Left colon (tissue), 2 donors: Measurements from ENCODE around the gene DSCAM. TPM values are rescaled to one million over a fixed set of nuclear protein-coding genes. Genes with fewer than 3 reads are reported as not detected.

Experiments
- ATAC-seq: fragments of 200-7000 bp; cut with Tn5 transposase; one replicate; pipeline ENCODE4 v1.9.1; 2020; ENCODE audit warnings: mild to moderate bottlenecking, moderate library complexity
- DNase-seq, 2 donors: peaks; one replicate each; pipeline ENCODE4 v3.0.0-alpha.2; 2020
- intact Hi-C, 2 donors: fragments of 100-400 bp; cut with DNase I in 1 of 2; cut with micrococcal nuclease in 1 of 2; formaldehyde crosslinking; loops; one replicate each; pipeline versions ENCODE4 v1.11.2 to v1.14.0; 2022; cut with DNase I, micrococcal nuclease
- total RNA-seq, 2 donors: library from RNA; stranded (reverse); fragmentation: NEBNext Ultra II Directional; extraction: Animal tissue kit (Norgen Biotek cat#: 25700); gene quantifications; one replicate each; pipeline ENCODE4 v1.2.1, GENCODE V29; 2021
- donor health status: DM: no; HTN: no; CAD: no.
- donor health status: DM: yes; HTN: yes; CAD: no.

DSCAM gene
- total RNA-seq, 2 donors from 2014 or later: not detected

DNA sequence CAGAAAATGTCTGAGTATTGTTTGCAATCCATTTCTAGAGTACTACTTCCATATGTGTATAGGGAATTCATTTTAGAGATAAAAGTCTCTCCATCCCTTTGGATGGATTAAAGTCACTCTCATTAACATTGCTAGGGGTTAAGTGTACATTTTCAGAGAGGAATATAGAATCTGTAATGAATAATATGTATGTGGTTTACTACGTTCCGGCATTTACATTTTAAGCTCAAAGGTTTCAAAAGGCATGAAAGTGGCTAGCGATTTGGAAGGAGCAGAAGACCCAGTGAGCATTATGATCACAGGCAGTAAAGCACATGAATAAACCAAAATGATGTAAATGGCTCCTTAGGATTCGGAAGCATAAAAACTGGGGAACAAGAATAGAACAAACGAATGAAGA lies 123.0 kb downstream of the DSCAM start:
- ATAC-seq (no peak), DNase-seq (no peak)
- intact Hi-C loops: no loop called here

DNA sequence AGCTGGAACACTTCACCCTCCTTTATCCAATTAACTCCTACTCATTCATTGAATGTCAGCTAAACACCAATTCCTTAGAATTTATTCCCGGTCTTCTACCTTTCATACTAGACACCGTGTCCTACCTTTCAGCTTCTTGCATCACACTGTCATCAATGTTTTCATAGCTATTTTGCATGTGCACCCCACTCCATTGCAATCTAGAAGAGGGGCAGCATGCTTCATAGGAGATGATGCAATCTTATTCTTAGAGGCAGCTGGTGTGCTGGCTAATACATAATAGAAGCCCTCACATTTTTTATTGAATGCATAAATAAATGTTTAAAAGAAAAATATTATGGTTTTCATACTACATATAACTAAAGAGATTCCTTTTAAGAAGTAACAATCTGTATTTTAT lies 123.6 kb downstream of the DSCAM start:
- intact Hi-C loops: no loop called here
- DNase-seq (no peak), ATAC-seq (no peak)

DNA sequence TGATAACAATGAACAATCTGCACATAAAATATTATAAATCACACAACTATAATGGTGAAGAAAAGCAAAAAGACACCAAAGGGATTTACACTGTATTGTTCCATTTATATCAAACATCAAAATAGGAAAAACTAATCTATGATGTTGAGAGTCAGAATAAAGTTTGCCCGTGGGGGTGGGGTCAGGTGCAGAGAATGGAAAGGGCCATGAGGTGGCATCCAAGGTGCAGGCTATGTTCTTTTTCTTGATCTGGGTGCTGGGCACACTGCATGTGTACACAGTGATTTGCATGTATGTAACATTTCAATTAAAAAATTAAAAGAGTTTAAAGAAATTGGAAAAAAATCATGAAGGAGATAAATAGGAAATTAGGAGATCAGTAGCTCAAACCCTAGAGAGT lies 127.3 kb downstream of the DSCAM start:
- intact Hi-C loops: no loop called here
- DNase-seq: no peak
- ATAC-seq: no peak

DNA sequence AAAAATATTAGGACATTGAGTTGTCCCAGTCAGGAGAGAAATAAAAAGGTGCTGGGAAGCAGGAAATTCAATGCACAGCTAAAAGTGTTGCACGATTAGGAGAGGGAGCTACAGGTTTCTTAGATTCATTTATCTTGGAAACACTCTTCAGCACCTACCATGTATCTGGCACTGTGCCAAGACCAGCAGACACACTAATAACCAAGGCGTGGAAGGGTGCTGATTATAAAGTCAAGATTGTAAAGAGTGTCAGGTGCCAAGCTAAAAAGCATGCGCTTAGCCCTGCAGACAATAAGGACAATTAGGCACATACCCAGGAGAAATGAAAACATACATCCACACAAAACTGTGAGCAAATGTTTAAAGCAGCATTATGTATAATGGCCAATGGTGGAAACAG lies 129.9 kb downstream of the DSCAM start:
- no peak for ATAC-seq
- intact Hi-C loops: no loop called here
- DNase-seq: no peak

DNA sequence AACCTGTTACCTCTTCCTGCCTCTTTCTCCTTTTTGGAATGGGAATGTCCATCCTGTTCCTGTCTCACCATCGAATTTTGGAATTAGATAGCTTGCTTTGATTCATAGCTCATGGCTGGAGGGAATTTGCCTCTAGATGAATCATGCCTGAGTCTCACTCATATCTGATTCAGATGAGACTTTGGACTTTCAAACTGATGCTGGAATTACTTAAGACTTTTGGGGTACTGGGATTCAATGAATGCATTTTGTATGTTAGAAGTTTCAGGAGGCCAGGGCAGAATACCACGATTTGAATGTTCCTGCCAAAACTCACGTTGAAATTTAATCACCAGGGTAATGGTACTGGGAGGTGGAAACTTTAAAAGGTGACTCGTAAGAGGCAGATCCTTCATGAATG lies 132.4 kb downstream of the DSCAM start:
- intact Hi-C loops: no loop called here
- DNase-seq: no peak
- no peak for ATAC-seq

- DNase-seq: no peak
- no peak for ATAC-seq
- intact Hi-C loops: no loop called here
Observed at GRCh38 chr21:40707656-40708244, 139.2 kb downstream of the DSCAM start.

DNA sequence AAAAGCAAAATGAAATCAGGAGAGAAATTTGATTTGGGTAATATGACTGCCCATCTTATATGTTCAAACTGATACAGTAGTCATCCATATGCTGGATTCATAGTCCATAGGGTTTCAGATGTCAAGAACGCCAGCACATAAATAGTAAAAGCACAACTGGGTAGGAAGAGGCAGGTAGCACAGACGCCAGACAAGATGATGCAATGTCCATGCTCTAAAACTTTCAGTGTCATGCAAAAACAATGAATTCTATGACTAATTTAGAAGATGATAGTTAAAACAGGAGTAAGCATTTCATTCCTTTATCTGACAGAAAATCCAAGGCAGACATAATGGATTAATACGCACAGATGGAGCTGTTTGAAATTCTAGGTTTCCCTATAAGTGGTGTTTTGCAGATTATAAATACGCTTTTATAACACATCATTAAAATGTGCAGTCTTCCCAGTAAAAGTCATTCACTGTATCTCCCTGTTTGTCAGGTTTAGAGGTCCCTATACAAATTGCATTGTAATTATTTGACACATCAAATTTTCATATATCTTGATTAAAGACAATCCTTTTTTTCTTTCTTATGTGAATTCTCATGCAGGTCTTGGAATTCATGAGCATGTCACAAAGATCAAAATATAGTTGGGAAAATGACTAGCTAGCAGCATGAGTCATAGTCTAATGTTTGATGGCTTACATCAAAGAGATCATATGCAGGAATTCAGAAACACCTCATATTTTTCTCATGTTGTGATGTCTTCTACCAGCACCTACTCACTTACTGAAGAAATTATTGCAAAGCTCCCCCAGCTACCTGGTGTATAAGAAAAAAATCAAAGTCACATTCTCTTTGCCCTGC lies 139.9 kb downstream of the DSCAM start:
- no peak for DNase-seq
- intact Hi-C loops: no loop called here
- ATAC-seq: no peak

DNA sequence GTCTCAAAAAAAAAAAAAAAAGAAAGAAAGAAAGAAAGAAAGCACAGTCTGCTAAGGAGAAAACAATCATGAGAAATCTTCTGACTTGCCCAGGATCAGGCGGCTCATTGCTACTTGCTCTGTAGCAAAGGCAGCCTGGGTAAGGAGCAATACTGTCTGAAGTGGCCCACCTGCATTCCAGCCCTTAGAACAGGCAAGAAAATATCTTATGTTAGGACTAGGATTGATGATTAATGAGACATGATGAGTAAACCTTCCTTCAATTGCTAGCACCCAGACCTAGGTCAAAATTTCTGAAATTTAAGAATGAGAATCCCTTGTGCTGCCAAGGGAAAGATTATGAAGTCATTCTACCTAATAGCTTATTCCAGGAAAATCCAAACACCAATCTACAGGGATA lies 140.8 kb downstream of the DSCAM start:
- no peak for ATAC-seq
- intact Hi-C loops: no loop called here
- no peak for DNase-seq

DNA sequence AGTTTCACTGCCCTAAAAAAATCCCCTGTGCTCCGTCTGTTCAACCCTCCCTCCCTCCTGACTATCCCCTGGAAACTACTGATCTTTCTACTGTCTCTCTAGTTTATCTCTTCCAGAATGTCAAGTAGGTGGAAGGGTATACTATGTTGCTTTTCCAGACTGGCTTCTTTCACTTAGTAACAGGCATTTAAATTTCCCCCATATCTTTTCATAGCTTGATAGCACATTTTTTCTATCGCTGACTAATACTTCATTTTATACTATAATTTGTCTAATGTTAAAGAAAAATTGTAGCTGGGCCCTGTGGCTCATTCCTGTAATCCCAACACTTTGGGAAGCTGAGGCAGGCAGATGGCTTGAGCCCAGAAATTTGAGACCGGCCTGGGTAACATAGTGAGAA lies 142.8 kb downstream of the DSCAM start:
- intact Hi-C loops: no loop called here
- no peak for ATAC-seq

DNA sequence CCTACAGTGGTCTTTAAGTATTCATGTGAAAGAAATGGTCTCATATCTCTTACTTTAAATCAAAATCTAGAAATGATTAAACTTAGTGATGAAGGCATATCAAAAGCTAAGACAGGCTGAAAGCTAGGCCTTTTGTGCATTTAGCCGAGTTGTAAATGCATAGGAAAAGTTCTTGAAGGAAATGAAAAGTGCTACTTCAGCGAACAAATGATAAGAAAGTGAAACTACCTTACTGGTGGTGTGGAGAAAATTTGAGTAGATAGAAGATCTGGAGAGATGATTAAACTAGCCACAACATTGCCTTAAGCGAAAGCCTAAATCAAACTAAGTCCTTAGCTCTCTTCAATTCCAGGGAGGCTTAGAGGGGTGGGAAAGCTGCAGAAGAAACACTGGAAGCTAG lies 147.6 kb downstream of the DSCAM start:
- intact Hi-C loops: no loop called here
- no peak for ATAC-seq
- no peak for DNase-seq

More for the DNA sequence above, 142.8 kb downstream of the DSCAM start:
- DNase-seq: no peak

DNA sequence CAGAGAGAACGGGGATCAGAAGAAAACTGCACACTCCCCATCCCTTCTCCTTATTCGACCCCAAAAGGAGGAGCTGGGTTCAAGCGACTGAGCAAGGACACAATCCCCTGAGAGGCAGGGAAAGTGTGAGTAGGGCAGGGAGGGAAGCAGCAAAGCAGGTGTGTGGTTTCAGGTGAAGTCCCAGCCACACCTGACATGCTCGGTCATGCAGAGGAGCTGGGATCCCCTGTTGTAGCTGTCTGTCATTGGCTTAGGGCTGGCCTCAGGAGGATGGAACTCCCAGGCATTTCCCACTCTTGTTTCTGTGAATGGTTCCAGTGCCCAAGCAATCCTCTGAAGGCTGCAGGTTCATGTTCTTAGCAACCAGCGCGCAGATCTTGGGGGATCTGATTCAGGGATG lies 150.7 kb downstream of the DSCAM start:
- intact Hi-C loops: no loop called here
- no peak for ATAC-seq
- DNase-seq: no peak

GRCh38 chr21:40689840-40690360 lies 157.1 kb downstream of the DSCAM start:
- no peak for DNase-seq
- no peak for ATAC-seq
- intact Hi-C loops: no loop called here

DNA sequence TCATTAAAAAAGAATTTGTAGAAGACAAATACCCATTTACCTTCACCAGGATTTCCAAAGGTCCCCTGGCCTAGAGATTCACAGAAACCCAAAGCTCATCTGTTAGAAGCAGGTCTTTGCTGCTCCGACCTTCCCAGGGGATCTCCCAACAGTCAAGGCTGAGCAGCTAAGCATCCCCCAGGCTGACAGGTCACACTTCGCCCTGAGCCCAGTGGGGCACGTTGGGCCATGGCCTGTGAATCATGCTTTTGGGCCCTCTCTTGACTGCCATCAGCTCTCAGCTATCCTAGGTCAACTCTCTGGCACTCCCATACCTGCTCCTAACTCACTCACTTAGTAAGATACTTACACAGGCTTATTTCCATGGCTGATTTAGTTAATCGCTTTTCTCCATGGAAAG lies 157.7 kb downstream of the DSCAM start:
- ATAC-seq: no peak
- DNase-seq: no peak
- intact Hi-C loops: no loop called here

DNA sequence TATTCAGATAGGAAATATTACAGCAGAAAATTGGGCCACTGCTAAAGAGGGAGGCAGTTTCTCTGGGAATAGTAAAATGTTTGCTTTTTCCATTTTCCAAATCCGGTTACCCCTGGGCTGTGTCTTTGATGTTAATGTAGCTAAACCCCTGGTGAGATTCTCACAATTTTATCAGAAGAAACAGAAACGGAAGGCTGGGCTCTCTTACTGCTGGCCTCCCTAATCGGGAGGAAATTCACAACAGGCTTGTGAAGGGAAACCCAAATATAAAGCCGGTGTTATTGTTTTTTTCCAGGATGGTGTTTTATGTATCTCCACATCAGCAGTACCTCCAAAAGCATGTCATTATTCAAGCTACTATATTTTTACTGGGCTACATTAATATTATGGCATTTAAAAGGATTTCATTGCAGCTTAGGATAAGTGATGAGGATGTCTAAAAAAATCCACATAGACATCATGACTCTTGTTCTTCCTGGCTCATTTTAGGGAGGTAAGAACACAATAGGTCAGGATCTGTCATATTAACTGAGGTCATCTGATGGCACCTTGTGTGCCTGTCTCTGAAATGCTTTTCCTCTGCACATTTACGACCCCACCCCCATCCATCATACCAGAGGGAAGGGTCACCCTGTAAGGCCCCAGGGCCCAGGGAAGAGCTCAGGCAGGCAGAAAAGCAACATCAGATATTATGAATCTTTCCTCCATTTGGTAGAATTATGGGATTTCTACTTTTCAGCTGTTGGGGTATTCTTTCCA lies 158.7 kb downstream of the DSCAM start:
- no peak for DNase-seq
- ATAC-seq: no peak
- intact Hi-C loops: no loop called here

DNA sequence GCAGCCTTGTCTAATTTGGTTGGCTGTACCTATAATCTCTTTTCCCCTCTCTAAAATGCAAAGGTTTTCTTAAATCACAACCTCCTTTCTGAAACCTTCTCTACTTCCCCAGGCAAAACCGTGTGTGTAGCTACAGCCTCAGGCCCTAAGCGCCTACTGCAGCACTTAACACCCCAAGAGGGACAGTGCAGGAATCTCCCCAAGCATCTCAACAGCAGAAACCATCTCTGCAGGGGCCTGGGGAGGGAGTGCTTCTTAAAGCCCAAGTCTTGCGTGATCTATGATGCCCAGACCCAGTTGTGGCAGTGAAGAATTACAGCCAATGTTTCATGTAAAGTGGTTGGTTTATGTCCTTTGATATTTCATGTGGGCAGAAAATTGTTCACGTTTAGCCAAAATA lies 159.3 kb downstream of the DSCAM start:
- intact Hi-C loops: no loop called here
- no peak for ATAC-seq
- no peak for DNase-seq

GRCh38 chr21:40686526-40686925 lies 160.4 kb downstream of the DSCAM start:
- intact Hi-C loops: no loop called here
- DNase-seq: no peak
- ATAC-seq: no peak

- no peak for DNase-seq
Observed at GRCh38 chr21:40685141-40685540, 161.8 kb downstream of the DSCAM start.

GRCh38 chr21:40684726-40685125 lies 162.2 kb downstream of the DSCAM start:
- DNase-seq (no peak), ATAC-seq (no peak)
- intact Hi-C loops: no loop called here

More at GRCh38 chr21:40685141-40685540, 161.8 kb downstream of the DSCAM start:
- intact Hi-C loops: no loop called here
- ATAC-seq: no peak

DNA sequence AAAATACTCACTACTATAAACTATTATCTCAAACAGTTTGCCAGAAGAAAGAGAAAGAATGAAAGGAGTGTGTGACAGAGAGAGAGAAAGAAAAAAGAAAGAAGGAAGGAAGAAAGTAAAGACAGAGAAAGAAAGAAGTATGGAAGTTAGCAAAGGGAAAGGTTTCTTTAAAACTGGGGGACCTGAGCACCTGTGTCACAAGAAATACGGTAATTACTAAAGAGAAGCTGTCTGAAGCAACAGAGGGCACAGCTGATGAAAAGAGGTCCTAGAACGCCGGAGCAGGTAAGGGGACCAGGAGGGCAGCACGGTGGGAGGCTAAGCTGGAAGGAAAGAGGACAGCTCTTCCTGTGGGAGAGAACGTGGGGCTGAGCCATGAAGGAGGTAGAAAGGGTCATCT lies 163.6 kb downstream of the DSCAM start:
- intact Hi-C loops: no loop called here
- ATAC-seq (no peak), DNase-seq (no peak)
